ENCODE results near the gene SAMD9L.

DNA sequence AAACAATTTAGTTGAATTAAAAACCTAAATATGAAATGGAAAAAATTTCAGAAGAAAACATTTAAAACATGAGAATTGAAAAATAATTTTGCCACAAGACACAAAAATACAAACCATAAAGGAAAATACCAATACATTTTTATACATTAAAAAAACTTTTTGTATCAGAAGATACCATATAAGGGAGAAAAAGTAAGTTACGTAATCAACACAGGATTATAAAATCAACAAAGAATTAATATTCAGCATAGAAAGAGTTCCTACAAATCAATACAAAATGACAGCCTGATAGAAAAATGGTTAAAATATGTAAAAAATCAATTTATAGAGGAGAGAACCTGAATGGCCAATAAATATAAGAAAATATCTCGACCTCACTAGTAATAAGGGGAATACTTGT, 16.6 kb upstream of the SAMD9L start:
- no peak for TF ChIP-seq EZH2 (IDR thresholded peaks at IDR 0.05; ENCODE audit: borderline replicate concordance, low read length)
- TF ChIP-seq, protein P1, sequence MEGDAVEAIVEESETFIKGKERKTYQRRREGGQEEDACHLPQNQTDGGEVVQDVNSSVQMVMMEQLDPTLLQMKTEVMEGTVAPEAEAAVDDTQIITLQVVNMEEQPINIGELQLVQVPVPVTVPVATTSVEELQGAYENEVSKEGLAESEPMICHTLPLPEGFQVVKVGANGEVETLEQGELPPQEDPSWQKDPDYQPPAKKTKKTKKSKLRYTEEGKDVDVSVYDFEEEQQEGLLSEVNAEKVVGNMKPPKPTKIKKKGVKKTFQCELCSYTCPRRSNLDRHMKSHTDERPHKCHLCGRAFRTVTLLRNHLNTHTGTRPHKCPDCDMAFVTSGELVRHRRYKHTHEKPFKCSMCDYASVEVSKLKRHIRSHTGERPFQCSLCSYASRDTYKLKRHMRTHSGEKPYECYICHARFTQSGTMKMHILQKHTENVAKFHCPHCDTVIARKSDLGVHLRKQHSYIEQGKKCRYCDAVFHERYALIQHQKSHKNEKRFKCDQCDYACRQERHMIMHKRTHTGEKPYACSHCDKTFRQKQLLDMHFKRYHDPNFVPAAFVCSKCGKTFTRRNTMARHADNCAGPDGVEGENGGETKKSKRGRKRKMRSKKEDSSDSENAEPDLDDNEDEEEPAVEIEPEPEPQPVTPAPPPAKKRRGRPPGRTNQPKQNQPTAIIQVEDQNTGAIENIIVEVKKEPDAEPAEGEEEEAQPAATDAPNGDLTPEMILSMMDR (conservative IDR thresholded peaks at IDR 0.05 in 1 of 2, IDR thresholded peaks at IDR 0.05 in 1 of 2; ENCODE audit: extremely low read depth in 1 of 2, insufficient read depth in 1 of 2, low read depth in 1 of 2, low read length in 2 of 2), result no peak

Measured in mammary epithelial cell (primary cell).